Mammary epithelial cell (primary cell): Measurements from ENCODE around the gene MTHFS.

Source experiments
- EZH2 ChIP-seq: IDR thresholded peaks from 2 replicates; pipeline ENCODE4 v1.6.1; 2012; ENCODE audit warnings: low read length, inconsistent platforms, borderline replicate concordance
- TF ChIP-seq, protein P1 (sequence below), 2 donors: IDR thresholded peaks in 1 of 2; conservative IDR thresholded peaks in 1 of 2; 2 replicates each; pipeline ENCODE4 v1.5.1; 2011 to 2012; ENCODE audit warnings: inconsistent platforms in 2 of 2, low read length in 2 of 2, mild to moderate bottlenecking in 2 of 2, control low read depth in 1 of 2, low read depth in 1 of 2; ENCODE audit not compliant: insufficient read depth in 1 of 2; ENCODE audit errors: extremely low read depth in 1 of 2

DNA sequence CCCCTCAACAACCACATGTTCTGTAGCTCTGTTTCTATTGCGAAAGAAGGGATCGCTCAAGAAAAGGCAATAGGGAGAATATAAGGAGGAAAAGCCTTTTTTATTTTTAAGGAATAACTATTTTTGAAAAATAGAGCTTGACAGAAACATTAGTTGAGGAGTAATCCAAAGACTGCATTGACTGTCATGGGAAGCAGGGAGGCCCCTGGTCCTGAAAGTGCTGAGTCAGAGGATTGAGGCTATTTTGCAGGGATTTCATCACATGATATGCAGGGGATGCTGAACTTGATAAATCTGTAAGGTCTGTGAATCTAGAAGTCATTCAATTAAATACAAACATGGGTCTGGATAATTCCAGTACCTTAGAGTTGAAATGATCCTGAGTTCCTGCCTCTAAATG lies 92.0 kb downstream of the MTHFS start:
- TF ChIP-seq, protein P1, sequence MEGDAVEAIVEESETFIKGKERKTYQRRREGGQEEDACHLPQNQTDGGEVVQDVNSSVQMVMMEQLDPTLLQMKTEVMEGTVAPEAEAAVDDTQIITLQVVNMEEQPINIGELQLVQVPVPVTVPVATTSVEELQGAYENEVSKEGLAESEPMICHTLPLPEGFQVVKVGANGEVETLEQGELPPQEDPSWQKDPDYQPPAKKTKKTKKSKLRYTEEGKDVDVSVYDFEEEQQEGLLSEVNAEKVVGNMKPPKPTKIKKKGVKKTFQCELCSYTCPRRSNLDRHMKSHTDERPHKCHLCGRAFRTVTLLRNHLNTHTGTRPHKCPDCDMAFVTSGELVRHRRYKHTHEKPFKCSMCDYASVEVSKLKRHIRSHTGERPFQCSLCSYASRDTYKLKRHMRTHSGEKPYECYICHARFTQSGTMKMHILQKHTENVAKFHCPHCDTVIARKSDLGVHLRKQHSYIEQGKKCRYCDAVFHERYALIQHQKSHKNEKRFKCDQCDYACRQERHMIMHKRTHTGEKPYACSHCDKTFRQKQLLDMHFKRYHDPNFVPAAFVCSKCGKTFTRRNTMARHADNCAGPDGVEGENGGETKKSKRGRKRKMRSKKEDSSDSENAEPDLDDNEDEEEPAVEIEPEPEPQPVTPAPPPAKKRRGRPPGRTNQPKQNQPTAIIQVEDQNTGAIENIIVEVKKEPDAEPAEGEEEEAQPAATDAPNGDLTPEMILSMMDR (conservative IDR thresholded peaks at IDR 0.05 in 1 of 2, IDR thresholded peaks at IDR 0.05 in 1 of 2; ENCODE audit: extremely low read depth in 1 of 2, insufficient read depth in 1 of 2, low read depth in 1 of 2, low read length in 2 of 2), result no peak
- no peak for TF ChIP-seq EZH2
